Measurements from ENCODE around the gene KIAA0319L. TPM values are rescaled to one million over a fixed set of nuclear protein-coding genes. Genes with fewer than 3 reads are reported as not detected.

Gene KIAA0319L
- total RNA-seq, 6 donors from 2014 or later, result 68.1 to 140 (median 107) TPM

DNA sequence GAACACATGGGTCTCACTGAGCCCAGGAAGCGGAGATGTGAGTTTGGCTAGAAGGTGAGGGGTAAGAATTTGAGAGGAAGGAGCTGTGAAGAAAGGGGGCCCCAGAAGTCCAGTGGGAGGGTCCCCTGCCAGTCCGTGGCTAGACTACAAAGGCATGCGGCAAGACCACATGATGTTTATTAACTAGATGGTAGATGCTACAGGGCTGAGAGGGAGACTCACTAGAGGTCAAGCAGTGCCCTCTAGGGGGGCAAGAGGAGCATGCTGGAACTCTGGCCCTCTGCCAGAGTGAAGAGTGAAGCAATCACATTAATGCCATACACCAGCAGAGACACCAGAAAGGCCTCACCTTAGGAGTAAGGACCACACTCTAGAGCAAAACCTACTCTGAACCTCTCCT, 12.2 kb downstream of the KIAA0319L start:
- peak; percentile 55 to 72 for ATAC-seq (ENCODE audit: low FRiP score in 2 of 2)
- peak in 1 of 2 donors; percentile 78 for DNase-seq

DNA sequence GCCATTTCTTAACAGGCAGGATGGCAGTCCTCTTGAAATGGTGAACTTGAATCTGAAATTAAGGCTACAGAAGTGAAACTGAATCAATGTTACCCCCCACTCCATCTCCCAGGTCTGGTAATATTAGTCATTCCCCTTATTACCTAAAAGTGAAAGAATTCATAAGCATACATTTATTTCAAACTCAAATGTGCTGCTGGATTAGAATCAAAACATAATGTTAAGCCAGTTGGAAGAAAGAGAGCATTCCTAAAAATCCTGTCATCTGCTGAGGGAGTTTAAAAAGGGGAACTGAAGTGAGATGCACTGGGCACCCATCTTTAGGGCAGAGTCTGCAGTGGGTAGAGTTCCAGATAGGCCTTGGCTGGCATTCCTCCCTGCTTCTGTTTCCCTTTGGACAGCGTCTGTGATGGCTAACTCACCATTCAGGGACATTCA, 17.4 kb downstream of the KIAA0319L start:
- Histone ChIP-seq H3K36me3 (peaks cover 0 to 6% (median 0%) of the 10 kb centered on the region in 4 donors), H3K4me1 (peaks cover 32 to 51% (median 35%) of the 10 kb centered on the region in 4 donors), H3K27ac (peak overlapping the region; percentile 15 to 62 (median 32)), H3K27me3 (no peaks in the 10 kb centered on the region), H3K4me3 (no peak overlapping the region), H3K9me3 (no peaks in the 10 kb centered on the region)
- TF ChIP-seq CTCF (IDR thresholded peaks at IDR 0.05), result no peak
- no peak for TF ChIP-seq EP300 (IDR thresholded peaks at IDR 0.05)
- TF ChIP-seq POLR2AphosphoS5 (IDR thresholded peaks at IDR 0.05), result no peak
- no peak for TF ChIP-seq POLR2A (IDR thresholded peaks at IDR 0.05)
- DNase-seq (no peak), ATAC-seq (ENCODE audit: low FRiP score in 2 of 2) (peak in 1 of 2 donors; percentile 39)
- WGBS, 2 donors, result 45 to 50% methylated on average over 1 of the region's 1 CpG

More for the DNA sequence above, 12.2 kb downstream of the KIAA0319L start:
- H3K36me3 ChIP-seq, result peaks cover 0 to 33% (median 0%) of the 10 kb centered on the region in 4 donors
- TF ChIP-seq POLR2A (IDR thresholded peaks at IDR 0.05) (no peak), EP300 (IDR thresholded peaks at IDR 0.05) (no peak), CTCF (IDR thresholded peaks at IDR 0.05) (peak in 4 of 6 experiments; percentile 30 to 50 (median 41))
- H3K4me1 ChIP-seq, result peaks cover 21 to 36% (median 25%) of the 10 kb centered on the region in 4 donors
- no peak overlapping the region for H3K27ac ChIP-seq
- no peaks in the 10 kb centered on the region for H3K27me3 ChIP-seq
- no peak overlapping the region for H3K4me3 ChIP-seq
- WGBS, 2 donors, result 37 to 45% methylated on average over 3 of the region's 3 CpGs
- no peaks in the 10 kb centered on the region for H3K9me3 ChIP-seq

GRCh38 chr1:35539073-35539823, 18.0 kb downstream of the KIAA0319L start:
- ATAC-seq (ENCODE audit: low FRiP score in 2 of 2) (peak; percentile 47 to 61), DNase-seq (no peak)
- no peaks in the 10 kb centered on the region for H3K9me3 ChIP-seq
- no peak for TF ChIP-seq POLR2AphosphoS5 (IDR thresholded peaks at IDR 0.05)
- peak overlapping the region; percentile 15 to 62 (median 32) for H3K27ac ChIP-seq
- 65 to 66% methylated on average over 6 of the region's 6 CpGs for WGBS, 2 donors
- H3K4me3 ChIP-seq, result no peak overlapping the region
- peaks cover 26 to 45% (median 31%) of the 10 kb centered on the region in 4 donors for H3K4me1 ChIP-seq
- no peaks in the 10 kb centered on the region for H3K27me3 ChIP-seq
- H3K36me3 ChIP-seq, result peaks cover 0 to 6% (median 0%) of the 10 kb centered on the region in 4 donors

GRCh38 chr1:35537806-35538205, 19.4 kb downstream of the KIAA0319L start:
- no peak for DNase-seq

More at GRCh38 chr1:35537806-35538205, 19.4 kb downstream of the KIAA0319L start:
- peak overlapping the region in 1 of 4 donors; percentile 18 for H3K27ac ChIP-seq
- H3K4me3 ChIP-seq, result no peak overlapping the region
- TF ChIP-seq CTCF (IDR thresholded peaks at IDR 0.05), result no peak
- no peak for TF ChIP-seq POLR2AphosphoS5 (IDR thresholded peaks at IDR 0.05)
- no peak for TF ChIP-seq POLR2A (IDR thresholded peaks at IDR 0.05)
- TF ChIP-seq EP300 (IDR thresholded peaks at IDR 0.05), result no peak
- no peaks in the 10 kb centered on the region for H3K9me3 ChIP-seq
- peaks cover 32 to 57% (median 40%) of the 10 kb centered on the region in 4 donors for H3K4me1 ChIP-seq
- no peaks in the 10 kb centered on the region for H3K36me3 ChIP-seq
- no peaks in the 10 kb centered on the region for H3K27me3 ChIP-seq
- no peak for ATAC-seq (ENCODE audit: low FRiP score in 2 of 2)
- WGBS, 2 donors, result 85 to 100% methylated on average over 1 of the region's 1 CpG

Data from upper lobe of left lung (tissue), 6 donors.